Camera-type eye (tissue), 1 donor: ENCODE measurements around the gene MAGEF1. TPM values are rescaled to one million over a fixed set of nuclear protein-coding genes. Genes with fewer than 3 reads are reported as not detected.

Source experiments
- total RNA-seq: library from RNA; depleted of rRNA; stranded (reverse); fragments of >200 nt; gene quantifications from one replicate; pipeline ENCODE4 v1.2.3, GENCODE V29; 2014

Gene MAGEF1
- 62.5 TPM for total RNA-seq

GRCh38 chr3:184711493-184712247 is at the start of gene MAGEF1:
TSS of gene MAGEF1 (minus strand) at chr3:184712064. CDS start at chr3:184711821, 243 bp downstream.

Other genes starting within 250 kb of the MAGEF1 start
- 32.2 TPM for gene EPHB3, start 150.3 kb downstream of the MAGEF1 start, total RNA-seq
- gene VPS8, start 100.1 kb upstream of the MAGEF1 start, total RNA-seq: 138 TPM